CD4-positive, alpha-beta T cell (primary cell): ENCODE data around the gene ABCA6. TPM values are rescaled to one million over a fixed set of nuclear protein-coding genes. Genes with fewer than 3 reads are reported as not detected.
"Not testable (repeated sequence)": the region's sequence is repeated elsewhere in the genome, so short reads cannot be mapped to it uniquely, and the experiment has no call there.

Source experiments
- ATAC-seq: fragments of 200-7000 bp; cut with Tn5 transposase; one replicate; pipeline ENCODE4 v1.10.0; 2022; ENCODE audit warnings: mild to moderate bottlenecking; ENCODE audit not compliant: poor library complexity
- CTCF ChIA-PET: fragments of 350-600 bp; sonication (Branson Sonifier 250); formaldehyde crosslinking; loops from one replicate; lab custom pipeline; 2021; ENCODE audit warnings: antibody characterized with exemption, inconsistent platforms; lab: Charles Lee
- POLR2A ChIA-PET: fragments of 350-600 bp; sonication (Branson Sonifier 250); formaldehyde crosslinking; loops from one replicate; lab custom pipeline; 2021; ENCODE audit warnings: antibody characterized with exemption, inconsistent platforms; lab: Charles Lee
- DNase-seq, 14 experiments: peaks; one replicate each; pipeline ENCODE4 v3.0.0-alpha.2; 2013 to 2020; ENCODE audit warnings: mixed read lengths in 2 of 14
- H3K27ac ChIP-seq, 2 donors: one replicate each; pipeline versions ENCODE4 v1.5.1 to v1.7.0; 2013; ENCODE audit warnings: low read length in 2 of 2, low read depth in 1 of 2, mild to moderate bottlenecking in 1 of 2
- H3K27me3 ChIP-seq, 2 experiments: 1 replicate in 1 of 2; 2 replicates in 1 of 2; pipeline versions ENCODE4 v1.6.1 to v1.7.0; 2013; ENCODE audit warnings: low read length in 2 of 2, control low read depth in 1 of 2, mild to moderate bottlenecking in 1 of 2, moderate library complexity in 1 of 2; ENCODE audit not compliant: insufficient read depth in 2 of 2, control insufficient read depth in 1 of 2
- H3K36me3 ChIP-seq: one replicate; pipeline ENCODE4 v1.6.1; 2013; ENCODE audit warnings: low read length, control low read depth; ENCODE audit not compliant: insufficient read depth
- H3K4me1 ChIP-seq: one replicate; pipeline ENCODE4 v1.6.1; 2013; ENCODE audit warnings: low read length, control low read depth; ENCODE audit not compliant: insufficient read depth
- H3K4me3 ChIP-seq: one replicate; pipeline ENCODE4 v1.5.1; 2013; ENCODE audit warnings: mild to moderate bottlenecking, low read length, moderate library complexity
- H3K9me3 ChIP-seq, 2 experiments: 1 replicate in 1 of 2; 2 replicates in 1 of 2; pipeline versions ENCODE4 v1.6.1 to v1.7.0; 2013; ENCODE audit warnings: low read length in 2 of 2, mild to moderate bottlenecking in 2 of 2, control low read depth in 1 of 2, moderate library complexity in 1 of 2; ENCODE audit not compliant: control insufficient read depth in 1 of 2, insufficient read depth in 1 of 2
- H3K27ac Mint-ChIP-seq: one replicate; pipeline ENCODE4 v1.8.0; 2020; ENCODE audit warnings: mixed read lengths
- H3K27me3 Mint-ChIP-seq: one replicate; pipeline ENCODE4 v1.8.0; 2021; ENCODE audit warnings: mixed read lengths
- H3K36me3 Mint-ChIP-seq: one replicate; pipeline ENCODE4 v1.8.0; 2021; ENCODE audit warnings: low read depth, mixed read lengths
- H3K4me1 Mint-ChIP-seq: one replicate; pipeline ENCODE4 v1.8.0; 2021; ENCODE audit warnings: low read depth, mixed read lengths
- H3K4me3 Mint-ChIP-seq: one replicate; pipeline ENCODE4 v1.8.0; 2020; ENCODE audit warnings: mild to moderate bottlenecking, mixed read lengths
- H3K9me3 Mint-ChIP-seq: one replicate; pipeline ENCODE4 v1.8.0; 2020; ENCODE audit warnings: mixed read lengths
- CTCF ChIP-seq: fragments of 200-600 bp; IDR thresholded peaks from one replicate; pipeline ENCODE4 v1.8.0; 2022; ENCODE audit warnings: antibody characterized with exemption, mild to moderate bottlenecking
- intact Hi-C, 2 experiments: fragments of 100-400 bp; cut with DNase I in 1 of 2; cut with micrococcal nuclease in 1 of 2; formaldehyde crosslinking; loops; one replicate each; pipeline versions ENCODE4 v1.15.1 to v1.9.0; 2023 to 2025; cut with DNase I, micrococcal nuclease
- total RNA-seq, 174 experiments: library from RNA in 2 of 174; stranded (reverse) in 2 of 174; gene quantifications; one replicate each; pipeline ENCODE4 v1.2.3 and lab custom pipeline; 2021 to 2026

ABCA6 gene
- total RNA-seq, 2 experiments from 2014 or later, result 0.22 to 0.25 TPM

- H3K36me3 ChIP-seq, result no peaks in the 10 kb centered on the region
- Mint-ChIP-seq H3K27ac (no peak overlapping the region), H3K4me3 (no peak overlapping the region), H3K36me3 (no peaks in the 10 kb centered on the region), H3K4me1 (no peaks in the 10 kb centered on the region), H3K27me3 (no peaks in the 10 kb centered on the region), H3K9me3 (no peaks in the 10 kb centered on the region)
- H3K9me3 ChIP-seq, result no peaks in the 10 kb centered on the region
- no peak overlapping the region for H3K27ac ChIP-seq
- ChIA-PET POLR2A (no interaction called here), CTCF (interaction anchor here (0.7 kb wide), 1 partner anchor 10 kb away, joined by 3 read pairs; no protein-coding TSS in a partner anchor)
- no peaks in the 10 kb centered on the region for H3K4me1 ChIP-seq
- DNase-seq, result no peak
- no peaks in the 10 kb centered on the region for H3K27me3 ChIP-seq
- intact Hi-C loops, result no loop called here
- H3K4me3 ChIP-seq, result no peak overlapping the region
- ATAC-seq, result no peak
- no peak for TF ChIP-seq CTCF
Observed at GRCh38 chr17:69173118-69173517, 31.4 kb upstream of the ABCA6 start.

- intact Hi-C loops, result no loop called here
- Histone ChIP-seq H3K36me3 (no peaks in the 10 kb centered on the region), H3K9me3 (no peaks in the 10 kb centered on the region), H3K4me3 (no peak overlapping the region), H3K27ac (no peak overlapping the region), H3K4me1 (no peaks in the 10 kb centered on the region), H3K27me3 (no peaks in the 10 kb centered on the region)
- TF ChIP-seq CTCF, result no peak
- no peak for ATAC-seq
- no peak overlapping the region for H3K27ac Mint-ChIP-seq
- no peaks in the 10 kb centered on the region for H3K27me3 Mint-ChIP-seq
- no peaks in the 10 kb centered on the region for H3K4me1 Mint-ChIP-seq
- POLR2A ChIA-PET, result no interaction called here
- H3K36me3 Mint-ChIP-seq, result no peaks in the 10 kb centered on the region
- CTCF ChIA-PET, result no interaction called here
- H3K9me3 Mint-ChIP-seq, result no peaks in the 10 kb centered on the region
- H3K4me3 Mint-ChIP-seq, result no peak overlapping the region
- no peak for DNase-seq
Observed at GRCh38 chr17:69170377-69170776, 28.7 kb upstream of the ABCA6 start.

- H3K9me3 ChIP-seq, H3K27me3 ChIP-seq, DNase-seq, H3K4me1 Mint-ChIP-seq, H3K27me3 Mint-ChIP-seq, ATAC-seq, H3K36me3 ChIP-seq, intact Hi-C loops, H3K27ac Mint-ChIP-seq, H3K9me3 Mint-ChIP-seq, CTCF ChIA-PET, H3K36me3 Mint-ChIP-seq, H3K4me3 ChIP-seq, POLR2A ChIA-PET, H3K4me3 Mint-ChIP-seq, H3K4me1 ChIP-seq, H3K27ac ChIP-seq: not testable (repeated sequence)
Observed at GRCh38 chr17:69168642-69169041, 26.9 kb upstream of the ABCA6 start.

GRCh38 chr17:69166957-69167356 lies 25.3 kb upstream of the ABCA6 start:
- Mint-ChIP-seq H3K4me3 (no peak overlapping the region), H3K9me3 (no peaks in the 10 kb centered on the region), H3K27me3 (no peaks in the 10 kb centered on the region), H3K4me1 (no peaks in the 10 kb centered on the region), H3K36me3 (no peaks in the 10 kb centered on the region), H3K27ac (no peak overlapping the region)
- H3K27ac ChIP-seq, result no peak overlapping the region
- ChIA-PET POLR2A (no interaction called here), CTCF (no interaction called here)
- no peak for TF ChIP-seq CTCF
- H3K4me3 ChIP-seq, result no peak overlapping the region
- no peaks in the 10 kb centered on the region for H3K9me3 ChIP-seq
- H3K36me3 ChIP-seq, result no peaks in the 10 kb centered on the region
- DNase-seq (no peak), ATAC-seq (no peak)
- H3K27me3 ChIP-seq, result no peaks in the 10 kb centered on the region
- intact Hi-C loops, result no loop called here
- no peaks in the 10 kb centered on the region for H3K4me1 ChIP-seq
